B cell (primary cell): ENCODE results near the gene SDR39U1.

ENCODE experiments used
- EZH2 ChIP-seq: IDR thresholded peaks from 2 replicates; pipeline ENCODE4 v1.6.1; 2012; ENCODE audit warnings: borderline replicate concordance, low read depth, mild to moderate bottlenecking, moderate library complexity, low read length; ENCODE audit not compliant: insufficient read depth, poor library complexity, severe bottlenecking
- TF ChIP-seq, protein P1 (sequence below): fragments of 200-600 bp; IDR thresholded peaks from one replicate; pipeline ENCODE4 v1.8.0; 2022; ENCODE audit warnings: antibody characterized with exemption, mild to moderate bottlenecking

DNA sequence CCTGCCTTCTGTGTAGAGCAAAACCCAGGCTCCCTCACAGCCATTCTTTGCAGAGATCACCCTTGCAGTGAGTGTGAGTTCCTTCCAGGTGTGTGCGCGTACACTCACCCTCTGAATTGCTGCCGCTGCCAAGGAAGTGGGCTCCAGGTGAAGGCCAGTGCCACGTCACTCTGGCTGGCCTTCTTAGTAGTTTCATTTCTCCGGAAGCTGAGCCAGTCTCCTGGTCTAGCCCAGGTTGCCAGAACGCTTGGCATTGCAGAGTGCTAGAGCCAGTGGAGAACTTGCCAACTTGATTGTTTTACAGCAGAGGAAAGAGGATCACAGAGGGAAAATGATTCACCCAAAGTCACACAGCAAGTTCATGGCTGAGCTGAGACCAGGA lies 24.1 kb downstream of the SDR39U1 start:
- TF ChIP-seq, protein P1, sequence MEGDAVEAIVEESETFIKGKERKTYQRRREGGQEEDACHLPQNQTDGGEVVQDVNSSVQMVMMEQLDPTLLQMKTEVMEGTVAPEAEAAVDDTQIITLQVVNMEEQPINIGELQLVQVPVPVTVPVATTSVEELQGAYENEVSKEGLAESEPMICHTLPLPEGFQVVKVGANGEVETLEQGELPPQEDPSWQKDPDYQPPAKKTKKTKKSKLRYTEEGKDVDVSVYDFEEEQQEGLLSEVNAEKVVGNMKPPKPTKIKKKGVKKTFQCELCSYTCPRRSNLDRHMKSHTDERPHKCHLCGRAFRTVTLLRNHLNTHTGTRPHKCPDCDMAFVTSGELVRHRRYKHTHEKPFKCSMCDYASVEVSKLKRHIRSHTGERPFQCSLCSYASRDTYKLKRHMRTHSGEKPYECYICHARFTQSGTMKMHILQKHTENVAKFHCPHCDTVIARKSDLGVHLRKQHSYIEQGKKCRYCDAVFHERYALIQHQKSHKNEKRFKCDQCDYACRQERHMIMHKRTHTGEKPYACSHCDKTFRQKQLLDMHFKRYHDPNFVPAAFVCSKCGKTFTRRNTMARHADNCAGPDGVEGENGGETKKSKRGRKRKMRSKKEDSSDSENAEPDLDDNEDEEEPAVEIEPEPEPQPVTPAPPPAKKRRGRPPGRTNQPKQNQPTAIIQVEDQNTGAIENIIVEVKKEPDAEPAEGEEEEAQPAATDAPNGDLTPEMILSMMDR: no peak
- TF ChIP-seq EZH2: no peak
